GM19468 (cell line): ENCODE measurements around the gene GNG3.
"Not testable (repeated sequence)": the region's sequence is repeated elsewhere in the genome, so short reads cannot be mapped to it uniquely, and the experiment has no call there.

ENCODE experiments used
- ATAC-seq: cut with Tn5 transposase; IDR thresholded peaks from one replicate; pipeline ENCODE4 v1.9.1; 2021; ENCODE audit warnings: mild to moderate bottlenecking, moderate library complexity, moderate number of reproducible peaks; ENCODE audit not compliant: unreplicated experiment; ENCODE audit errors: extremely low read depth

GNG3 gene

GRCh38 chr11:62707277-62707861 is at the start of gene GNG3, which contains the start of gene BSCL2:
Gene GNG3 (plus strand): TSS chr11:62707676. CDS start chr11:62708296, 620 bp downstream.
Gene BSCL2 (minus strand): TSS chr11:62707424. CDS start chr11:62707195, 229 bp downstream.
- no peak for ATAC-seq

DNA sequence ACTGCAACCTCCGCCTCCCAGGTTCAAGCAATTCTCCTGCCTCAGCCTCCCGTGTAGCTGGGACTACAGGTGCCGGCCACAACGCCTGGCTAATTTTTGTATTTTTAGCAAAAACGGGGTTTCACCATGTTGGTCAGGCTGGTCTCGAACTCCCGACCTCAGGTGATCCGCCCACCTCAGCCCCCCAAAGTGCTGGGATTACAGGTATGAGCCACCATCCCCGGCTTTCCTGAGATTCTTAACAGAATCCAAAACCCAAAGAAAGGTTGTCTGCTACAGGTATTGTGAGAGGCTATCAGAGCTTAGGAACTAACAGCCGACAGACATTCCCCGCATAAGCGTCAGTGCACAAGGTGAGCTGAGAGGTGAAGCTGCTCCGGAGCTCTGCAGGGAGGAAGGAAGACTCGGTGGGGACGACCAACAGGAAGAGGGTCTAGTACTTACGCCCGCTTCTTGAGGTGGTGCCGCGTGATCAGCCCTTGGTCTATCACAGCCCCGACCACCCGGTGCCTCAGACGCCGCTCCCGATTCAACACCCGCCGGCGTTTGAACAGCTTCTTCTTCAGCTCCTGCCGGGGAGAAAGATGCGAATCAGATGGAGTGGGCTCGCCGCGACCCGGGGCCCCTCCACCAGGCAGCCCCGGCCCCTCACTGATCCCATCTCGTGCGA is 42.9 kb upstream of the GNG3 start:
- no peak for ATAC-seq

- ATAC-seq, result no peak
These were observed 42.3 kb upstream of the GNG3 start, which contains the start of the genes C11orf98 and CSKMT for GRCh38 chr11:62665075-62665598. Gene C11orf98 (minus strand): TSS chr11:62665210. CDS start chr11:62665169, 41 bp downstream. Gene CSKMT (plus strand): TSS chr11:62665312. CDS start chr11:62665880, 568 bp downstream.

DNA sequence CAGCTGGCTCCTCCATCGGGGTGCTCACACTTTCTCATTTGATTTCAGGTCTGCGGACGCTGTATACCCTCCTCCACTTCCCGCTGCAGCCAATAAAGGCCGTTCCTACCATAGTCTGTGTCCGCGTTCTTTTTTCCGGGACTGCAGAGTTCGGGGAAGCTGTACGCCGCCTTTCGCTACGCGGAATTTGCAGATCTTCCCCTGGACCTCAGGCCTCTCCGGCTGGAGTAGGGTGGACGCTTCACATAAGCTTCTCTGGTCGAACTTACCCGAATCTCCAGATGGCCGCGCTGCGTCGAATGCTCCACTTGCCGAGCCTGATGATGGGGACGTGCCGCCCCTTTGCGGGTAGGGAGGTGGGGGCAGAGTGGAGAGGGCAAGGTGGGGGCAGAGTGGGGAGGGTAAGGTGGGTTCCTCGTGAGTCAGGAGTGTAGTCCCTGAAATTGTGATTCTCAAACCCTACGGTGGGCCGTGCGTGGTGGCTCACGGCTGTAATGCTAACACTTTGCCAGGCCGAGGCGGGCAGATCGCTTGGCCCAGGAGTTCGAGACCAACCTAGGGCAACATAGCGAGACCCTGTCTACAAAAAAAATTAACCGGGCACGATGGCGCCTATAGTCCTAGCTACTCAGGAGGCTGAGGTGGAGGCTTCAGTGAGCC is 41.7 kb upstream of the GNG3 start:
- ATAC-seq, result no peak

- no peak for ATAC-seq
These were observed 41.1 kb upstream of the GNG3 start for GRCh38 chr11:62666259-62666926.

GRCh38 chr11:62667460-62667859 is 40.0 kb upstream of the GNG3 start:
- no peak for ATAC-seq

DNA sequence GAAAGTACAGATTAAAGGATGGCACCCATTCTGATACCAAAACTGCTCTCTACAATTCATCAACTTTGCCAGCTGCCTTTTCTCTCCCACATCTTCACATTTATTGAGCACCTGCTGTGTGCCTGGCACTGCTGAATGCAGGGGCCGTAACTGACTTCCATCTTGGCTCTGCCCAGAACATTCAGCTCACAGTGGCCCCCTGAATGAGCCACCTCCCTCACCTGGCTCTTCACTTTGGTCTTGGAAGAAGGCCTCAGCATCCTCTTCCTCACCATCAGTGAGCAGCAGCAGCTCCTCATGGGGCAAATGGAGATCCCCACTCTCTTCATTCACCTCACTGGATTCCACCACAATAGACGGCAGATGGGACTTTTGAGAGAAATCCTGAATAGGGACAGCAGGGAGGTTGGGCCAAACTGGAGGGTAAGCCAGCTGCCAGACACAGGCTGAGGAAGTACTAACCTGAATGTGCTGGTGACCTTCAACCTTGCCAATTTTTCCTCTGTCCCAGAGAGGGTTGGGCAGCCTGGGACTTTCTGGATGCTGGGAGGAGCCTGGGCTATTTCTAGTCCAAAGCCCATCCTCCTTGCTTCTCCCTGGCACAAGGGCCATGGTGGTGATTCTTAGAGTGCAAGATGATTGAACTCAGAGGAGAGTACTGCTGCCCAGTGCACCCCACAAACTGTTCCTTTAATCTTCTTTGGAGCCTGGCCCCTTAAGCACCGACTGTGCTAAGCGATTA is 37.9 kb upstream of the GNG3 start:
- no peak for ATAC-seq

GRCh38 chr11:62671236-62671607 is 36.3 kb upstream of the GNG3 start:
- no peak for ATAC-seq

DNA sequence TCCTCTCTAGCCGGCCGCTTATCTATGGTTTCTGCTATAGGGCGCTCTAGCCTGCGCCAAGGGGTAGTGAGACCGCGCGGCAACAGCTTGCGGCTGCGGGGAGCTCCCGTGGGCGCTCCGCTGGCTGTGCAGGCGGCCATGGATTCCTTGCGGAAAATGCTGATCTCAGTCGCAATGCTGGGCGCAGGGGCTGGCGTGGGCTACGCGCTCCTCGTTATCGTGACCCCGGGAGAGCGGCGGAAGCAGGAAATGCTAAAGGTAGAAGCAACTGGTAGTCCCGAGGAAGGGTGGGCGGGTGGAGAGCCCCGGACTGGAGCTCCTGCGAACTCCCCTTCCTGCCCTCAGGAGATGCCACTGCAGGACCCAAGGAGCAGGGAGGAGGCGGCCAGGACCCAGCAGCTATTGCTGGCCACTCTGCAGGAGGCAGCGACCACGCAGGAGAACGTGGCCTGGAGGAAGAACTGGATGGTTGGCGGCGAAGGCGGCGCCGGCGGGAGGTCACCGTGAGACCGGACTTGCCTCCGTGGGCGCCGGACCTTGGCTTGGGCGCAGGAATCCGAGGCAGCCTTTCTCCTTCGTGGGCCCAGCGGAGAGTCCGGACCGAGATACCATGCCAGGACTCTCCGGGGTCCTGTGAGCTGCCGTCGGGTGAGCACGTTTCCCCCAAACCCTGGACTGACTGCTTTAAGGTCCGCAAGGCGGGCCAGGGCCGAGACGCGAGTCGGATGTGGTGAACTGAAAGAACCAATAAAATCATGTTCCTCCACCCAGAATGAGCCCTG is 35.7 kb upstream of the GNG3 start, which contains the start of the genes LBHD1 and UQCC3:
LBHD1 (minus strand) TSS at position 660 of the 782 bp plus-strand sequence. CDS start 2,236 bp downstream, outside the sequence.
UQCC3 (plus strand) TSS at position 66 of the 782 bp plus-strand sequence; CDS start at position 139, 73 bp downstream.
- ATAC-seq, result no peak

DNA sequence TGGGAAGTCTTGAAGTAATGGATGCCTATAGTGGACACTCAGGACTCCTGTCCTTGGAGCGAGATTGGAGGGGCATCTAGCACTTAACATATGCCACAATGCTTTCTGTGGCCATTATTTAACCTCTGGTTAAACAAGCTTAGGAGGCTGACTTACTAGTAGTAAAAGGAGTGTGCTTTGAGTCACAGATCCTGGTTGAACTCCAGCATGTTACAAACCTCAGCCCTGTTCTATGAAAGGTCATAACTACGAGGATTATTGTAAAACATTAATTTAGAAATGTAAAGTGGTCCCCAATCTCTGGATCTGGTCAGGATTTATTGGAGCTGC is 34.3 kb upstream of the GNG3 start:
- no peak for ATAC-seq

- not testable (repeated sequence) for ATAC-seq
These were observed 32.1 kb upstream of the GNG3 start for GRCh38 chr11:62675415-62675814.

DNA sequence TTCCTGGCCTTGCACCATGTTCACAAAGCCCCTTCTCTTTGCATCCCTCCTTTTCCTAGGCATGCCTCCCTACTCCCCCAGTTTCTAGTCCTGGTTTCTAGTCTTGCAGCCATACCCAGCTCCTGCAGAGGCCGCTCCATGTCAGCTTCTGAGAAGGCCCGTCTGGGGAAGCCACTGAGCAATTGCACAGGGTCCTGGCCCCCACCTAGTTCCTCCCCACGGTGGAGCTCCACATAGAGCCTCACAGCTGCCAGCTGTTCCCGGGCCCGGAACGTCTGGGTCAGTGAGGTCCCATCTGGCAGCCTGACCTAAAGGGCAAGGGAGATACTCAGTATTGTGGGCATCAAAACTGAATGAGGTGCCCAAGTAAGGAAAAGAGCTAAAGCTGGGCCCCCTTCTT is 30.8 kb upstream of the GNG3 start:
- no peak for ATAC-seq

GRCh38 chr11:62677156-62677555 is 30.3 kb upstream of the GNG3 start:
- no peak for ATAC-seq

- ATAC-seq, result no peak
These were observed 29.8 kb upstream of the GNG3 start for GRCh38 chr11:62677714-62678113.

DNA sequence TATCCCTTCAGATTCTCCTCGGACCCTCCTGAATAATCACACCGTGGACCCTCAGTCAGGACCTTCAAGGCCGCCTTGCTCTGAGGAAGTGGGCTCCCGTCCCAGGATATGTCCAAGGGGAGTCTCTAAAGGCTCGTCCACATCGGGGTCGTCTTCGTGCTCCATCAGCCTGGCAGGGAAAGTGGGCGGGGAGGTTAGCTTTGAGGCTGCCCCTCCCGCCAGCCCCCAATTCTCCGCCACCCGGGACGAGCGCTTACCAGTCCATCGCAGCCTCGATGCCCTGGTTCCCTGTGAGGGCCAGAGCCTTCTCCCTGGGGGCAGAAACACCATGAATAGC is 29.1 kb upstream of the GNG3 start:
- no peak for ATAC-seq

DNA sequence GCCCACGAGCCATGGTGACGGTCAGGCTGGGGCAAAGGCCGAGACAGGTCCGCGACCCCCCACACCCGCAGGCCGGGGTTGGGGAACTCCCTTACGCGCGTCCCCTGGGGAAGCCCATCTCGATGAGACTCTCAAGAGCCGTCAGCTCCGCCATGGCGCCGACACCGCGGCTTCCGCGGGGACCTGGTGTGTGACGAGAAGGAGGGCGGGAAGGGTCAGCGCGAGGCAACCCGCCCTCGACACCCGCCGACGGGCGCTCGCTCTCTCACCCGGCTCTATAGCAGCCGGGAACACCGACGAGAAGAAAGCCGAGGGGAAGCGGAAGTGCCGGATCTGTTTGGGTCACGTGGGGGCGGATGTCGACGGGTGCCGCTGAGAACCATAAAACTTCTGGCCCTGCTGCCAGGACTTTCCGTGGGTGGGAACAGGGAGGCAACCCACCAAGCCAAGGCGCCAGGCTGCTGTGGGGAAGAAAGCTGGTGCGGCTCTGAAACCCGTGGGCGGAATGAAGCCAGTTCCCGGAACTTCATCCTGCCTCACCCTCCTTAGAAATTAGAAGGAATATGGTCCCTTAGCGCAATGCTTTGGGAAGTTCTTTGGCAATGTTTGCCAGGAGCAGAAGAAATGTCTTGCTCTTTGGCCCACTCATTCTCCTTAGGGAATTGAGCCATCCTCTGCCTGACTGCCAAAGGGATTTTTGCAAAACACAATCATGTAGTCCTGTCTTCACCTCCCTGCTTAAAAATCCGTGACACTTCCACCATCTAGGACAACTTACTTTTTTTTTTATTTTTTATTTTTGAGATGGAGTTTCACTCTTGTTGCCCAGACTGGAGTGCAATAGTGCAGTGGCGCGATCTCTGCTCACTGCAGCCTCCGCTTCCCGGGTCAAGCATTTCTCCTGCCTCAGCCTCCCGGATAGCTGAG is 28.4 kb upstream of the GNG3 start, which contains the start of gene UBXN1:
UBXN1 (minus strand) TSS at position 304 of the 927 bp plus-strand sequence; CDS start at position 154, 150 bp downstream.
- ATAC-seq, result no peak

DNA sequence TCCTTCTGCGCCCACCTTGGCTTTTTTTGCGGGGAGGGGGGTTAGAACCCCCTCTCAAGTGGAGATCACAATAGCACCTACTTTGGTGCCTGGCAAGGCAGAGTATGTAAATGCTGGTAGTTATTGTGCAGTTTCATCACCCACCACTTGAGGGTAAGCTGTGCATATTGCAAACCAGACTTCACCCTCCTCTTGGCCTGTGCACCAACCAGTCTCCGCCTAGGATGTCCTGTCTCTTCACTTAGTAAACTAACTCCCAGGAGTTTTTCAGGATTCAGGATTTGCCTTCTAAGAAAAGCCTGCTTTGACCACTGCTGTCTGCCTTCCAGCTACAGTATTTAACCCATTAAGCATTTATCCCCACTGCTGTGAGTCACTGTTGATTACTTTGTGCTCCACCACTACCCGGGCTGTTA is 26.6 kb upstream of the GNG3 start:
- no peak for ATAC-seq

GRCh38 chr11:62682518-62682917 is 25.0 kb upstream of the GNG3 start:
- no peak for ATAC-seq
